DOHH2 (cell line): ENCODE measurements around the gene CYB5RL.

Experiments used
- H3F3A ChIP-seq: fragments of 200-600 bp; sonication (generic), shearing (Covaris generic); 2 replicates; pipeline ENCODE4 v1.6.0; 2016; ENCODE audit warnings: antibody characterized with exemption, mild to moderate bottlenecking; ENCODE audit not compliant: control insufficient read depth, insufficient read depth
- H3K27ac ChIP-seq: fragments of 200-600 bp; sonication (generic); 2 replicates; pipeline ENCODE4 v1.5.1; 2014; ENCODE audit warnings: low read depth, mild to moderate bottlenecking, low read length, moderate library complexity
- H3K27me3 ChIP-seq: fragments of 200-600 bp; sonication (generic); 2 replicates; pipeline ENCODE4 v1.6.1; 2014; ENCODE audit warnings: mild to moderate bottlenecking, low read length, mixed read lengths; ENCODE audit not compliant: control insufficient read depth
- H3K36me3 ChIP-seq: fragments of 200-600 bp; sonication (generic); 2 replicates; pipeline ENCODE4 v1.6.1; 2014; ENCODE audit warnings: mild to moderate bottlenecking, low read length, moderate library complexity, mixed read lengths; ENCODE audit not compliant: control insufficient read depth
- H3K4me1 ChIP-seq: fragments of 200-600 bp; sonication (generic); 2 replicates; pipeline ENCODE4 v1.6.1; 2014; ENCODE audit warnings: mild to moderate bottlenecking, low read length, mixed read lengths; ENCODE audit not compliant: control insufficient read depth
- H3K4me2 ChIP-seq: fragments of 200-600 bp; sonication (generic); 2 replicates; pipeline ENCODE4 v1.6.0; 2014; ENCODE audit warnings: mild to moderate bottlenecking, low read length, moderate library complexity
- H3K4me3 ChIP-seq: fragments of 200-600 bp; sonication (generic); 2 replicates; pipeline ENCODE4 v1.5.1; 2014; ENCODE audit warnings: mild to moderate bottlenecking, low read length, mixed read lengths
- H3K79me2 ChIP-seq: fragments of 200-600 bp; sonication (generic); 2 replicates; pipeline ENCODE4 v1.6.1; 2014; ENCODE audit warnings: mild to moderate bottlenecking, low read length, mixed read lengths; ENCODE audit not compliant: control insufficient read depth
- H3K9me2 ChIP-seq: fragments of 200-600 bp; sonication (generic); replicated peaks from 2 replicates; pipeline ENCODE4 v1.6.1; 2014; ENCODE audit warnings: mild to moderate bottlenecking, low read length, mixed read lengths; ENCODE audit not compliant: control insufficient read depth
- H3K9me3 ChIP-seq: fragments of 200-600 bp; sonication (generic); 2 replicates; pipeline ENCODE4 v1.6.1; 2014; ENCODE audit warnings: antibody characterized with exemption, low read length, mixed read lengths; ENCODE audit not compliant: control insufficient read depth, insufficient read depth
- H4K20me1 ChIP-seq: fragments of 200-600 bp; sonication (generic); 2 replicates; pipeline ENCODE4 v1.6.0; 2014; ENCODE audit warnings: low read depth, mild to moderate bottlenecking, antibody characterized with exemption, low read length, moderate library complexity; ENCODE audit not compliant: control insufficient read depth, insufficient read depth
- EZH2phosphoT487 ChIP-seq: fragments of 200-600 bp; sonication (generic); IDR thresholded peaks from 2 replicates; pipeline ENCODE4 v1.6.1; 2017; ENCODE audit warnings: borderline replicate concordance, mild to moderate bottlenecking, antibody characterized with exemption, low read length, moderate library complexity, mixed read lengths
- TF ChIP-seq, protein P1 (sequence below): fragments of 200-600 bp; sonication (generic); IDR thresholded peaks from one replicate; pipeline ENCODE4 v1.5.1; 2014; ENCODE audit warnings: antibody characterized with exemption, mild to moderate bottlenecking, low read depth, low read length; ENCODE audit not compliant: poor library complexity, severe bottlenecking

Gene CYB5RL

DNA sequence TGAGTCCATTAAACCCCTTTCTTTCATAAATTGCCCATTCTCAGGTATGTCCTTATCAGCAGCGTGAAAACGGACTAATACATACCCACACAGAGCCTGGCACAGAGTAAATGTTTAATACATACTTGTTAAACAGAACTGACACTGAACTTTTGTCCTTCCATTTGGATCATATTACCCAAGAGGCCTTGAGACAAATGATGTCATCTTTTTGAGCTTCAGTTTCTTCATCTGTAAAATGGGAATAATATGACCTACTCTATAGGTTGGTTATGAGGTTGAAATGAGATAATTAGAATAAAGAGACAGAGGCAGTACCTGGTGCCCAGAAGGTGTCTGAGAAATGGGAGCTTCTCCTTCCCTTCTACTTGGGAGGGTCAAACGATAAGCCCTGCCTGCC is 13.8 kb downstream of the CYB5RL start:
- no peaks in the 10 kb centered on the region for H3K4me1 ChIP-seq
- no peaks in the 10 kb centered on the region for H3K9me3 ChIP-seq
- no peaks in the 10 kb centered on the region for H4K20me1 ChIP-seq
- H3K27ac ChIP-seq, result no peak overlapping the region
- H3K9me2 ChIP-seq, result no peaks in the 10 kb centered on the region
- no peak for TF ChIP-seq EZH2phosphoT487
- TF ChIP-seq, protein P1, sequence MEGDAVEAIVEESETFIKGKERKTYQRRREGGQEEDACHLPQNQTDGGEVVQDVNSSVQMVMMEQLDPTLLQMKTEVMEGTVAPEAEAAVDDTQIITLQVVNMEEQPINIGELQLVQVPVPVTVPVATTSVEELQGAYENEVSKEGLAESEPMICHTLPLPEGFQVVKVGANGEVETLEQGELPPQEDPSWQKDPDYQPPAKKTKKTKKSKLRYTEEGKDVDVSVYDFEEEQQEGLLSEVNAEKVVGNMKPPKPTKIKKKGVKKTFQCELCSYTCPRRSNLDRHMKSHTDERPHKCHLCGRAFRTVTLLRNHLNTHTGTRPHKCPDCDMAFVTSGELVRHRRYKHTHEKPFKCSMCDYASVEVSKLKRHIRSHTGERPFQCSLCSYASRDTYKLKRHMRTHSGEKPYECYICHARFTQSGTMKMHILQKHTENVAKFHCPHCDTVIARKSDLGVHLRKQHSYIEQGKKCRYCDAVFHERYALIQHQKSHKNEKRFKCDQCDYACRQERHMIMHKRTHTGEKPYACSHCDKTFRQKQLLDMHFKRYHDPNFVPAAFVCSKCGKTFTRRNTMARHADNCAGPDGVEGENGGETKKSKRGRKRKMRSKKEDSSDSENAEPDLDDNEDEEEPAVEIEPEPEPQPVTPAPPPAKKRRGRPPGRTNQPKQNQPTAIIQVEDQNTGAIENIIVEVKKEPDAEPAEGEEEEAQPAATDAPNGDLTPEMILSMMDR, result no peak
- H3K4me2 ChIP-seq, result no peak overlapping the region
- no peaks in the 10 kb centered on the region for H3F3A ChIP-seq
- no peaks in the 10 kb centered on the region for H3K27me3 ChIP-seq
- H3K79me2 ChIP-seq, result no peaks in the 10 kb centered on the region
- H3K36me3 ChIP-seq, result peaks cover 23% of the 10 kb centered on the region
- no peak overlapping the region for H3K4me3 ChIP-seq

DNA sequence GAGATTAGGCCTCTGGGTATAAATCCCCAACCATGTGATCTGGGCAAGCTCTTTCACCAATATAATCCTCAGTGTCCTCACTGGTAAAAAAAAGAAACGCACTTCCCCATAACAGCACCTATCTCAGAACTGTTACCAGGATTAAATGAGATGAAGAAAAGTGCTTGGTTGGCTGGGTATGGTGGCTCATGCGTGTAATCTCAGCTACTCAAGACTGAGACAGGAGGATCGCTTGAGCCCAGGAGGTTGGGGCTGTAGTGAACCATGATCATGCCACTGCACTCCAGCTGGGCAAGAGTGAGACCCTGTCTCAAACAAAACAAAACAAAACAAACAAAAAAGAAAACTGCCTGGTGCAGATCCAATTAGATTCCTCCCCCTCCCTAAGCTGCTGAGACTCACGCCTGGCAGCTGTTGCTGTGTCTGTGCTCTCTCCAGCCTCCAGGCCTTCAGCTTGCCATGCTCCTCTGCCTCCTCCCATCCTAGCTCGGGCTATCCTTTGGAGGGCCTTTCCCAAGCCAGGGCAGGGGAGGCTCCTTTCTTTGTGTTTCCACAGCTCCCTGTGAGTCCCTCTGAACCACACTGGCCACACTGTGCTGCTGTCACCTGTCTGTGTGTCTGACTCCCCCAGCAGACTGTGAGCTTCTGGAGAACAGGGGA is 19.0 kb downstream of the CYB5RL start:
- Histone ChIP-seq H3K9me2 (no peaks in the 10 kb centered on the region), H3K36me3 (peaks cover 5% of the 10 kb centered on the region; the same call in 1 of the 2 replicates)

DNA sequence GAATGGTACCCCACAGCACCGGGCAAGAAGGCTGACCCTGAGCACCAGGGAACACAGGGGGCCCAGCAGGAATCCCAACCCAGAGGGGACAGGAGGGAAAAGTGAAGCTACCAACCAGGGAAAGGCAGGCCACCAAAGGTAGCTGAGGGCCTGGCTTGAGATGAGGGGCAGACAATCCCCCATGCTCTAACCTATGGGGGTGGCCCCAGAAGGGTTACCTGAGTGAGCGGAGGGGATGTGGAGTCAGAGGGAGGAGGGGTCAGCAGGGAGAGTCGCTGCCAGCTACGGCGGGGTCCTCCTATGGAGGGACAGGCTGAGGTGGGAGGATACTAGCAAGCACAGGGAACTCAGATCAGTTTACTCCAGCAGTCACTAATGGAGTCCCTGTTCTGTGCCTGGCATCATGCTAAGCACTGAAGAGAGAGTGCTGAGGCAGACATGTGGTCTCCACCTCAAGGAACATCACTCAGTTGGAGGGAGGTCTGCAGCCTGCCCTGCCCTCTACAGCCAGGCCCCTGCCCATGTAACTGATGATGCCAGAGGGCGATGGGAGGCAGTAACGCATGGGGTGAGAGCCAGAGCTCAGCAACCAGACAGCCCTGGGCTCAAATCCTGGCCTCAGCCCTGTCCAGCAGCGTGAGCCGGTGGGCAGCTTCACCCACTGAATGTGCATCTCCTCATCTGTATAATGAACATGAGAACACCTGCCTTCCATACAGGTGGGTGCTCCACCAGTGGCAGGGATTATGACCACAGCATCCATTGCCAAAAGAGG is 21.3 kb downstream of the CYB5RL start:
- Histone ChIP-seq H3K4me1 (no peaks in the 10 kb centered on the region), H3K4me3 (no peak overlapping the region), H3K36me3 (peaks cover 5% of the 10 kb centered on the region; the same call in 1 of the 2 replicates), H3K9me3 (no peaks in the 10 kb centered on the region), H3F3A (no peaks in the 10 kb centered on the region), H4K20me1 (no peaks in the 10 kb centered on the region), H3K79me2 (no peaks in the 10 kb centered on the region), H3K4me2 (no peak overlapping the region), H3K9me2 (no peaks in the 10 kb centered on the region), H3K27ac (no peak overlapping the region), H3K27me3 (no peaks in the 10 kb centered on the region)
- TF ChIP-seq, protein P1, result no peak
- TF ChIP-seq EZH2phosphoT487, result no peak

More for the DNA sequence above, 19.0 kb downstream of the CYB5RL start:
- no peaks in the 10 kb centered on the region for H3K79me2 ChIP-seq
- TF ChIP-seq, protein P1, result no peak
- TF ChIP-seq EZH2phosphoT487, result no peak
- H3K9me3 ChIP-seq, result no peaks in the 10 kb centered on the region
- no peak overlapping the region for H3K27ac ChIP-seq
- no peaks in the 10 kb centered on the region for H3F3A ChIP-seq
- no peaks in the 10 kb centered on the region for H3K4me1 ChIP-seq
- H3K4me3 ChIP-seq, result no peak overlapping the region
- no peaks in the 10 kb centered on the region for H4K20me1 ChIP-seq
- no peaks in the 10 kb centered on the region for H3K27me3 ChIP-seq
- no peak overlapping the region for H3K4me2 ChIP-seq
